ENCODE data around the gene NTN3.
A peak's percentile ranks its signal among the peaks of the same experiment; 100 is the strongest.
"Not testable (repeated sequence)": the region's sequence is repeated elsewhere in the genome, so short reads cannot be mapped to it uniquely, and the experiment has no call there.

The NTN3 gene

GRCh38 chr16:2471016-2471652 lies at the start of gene NTN3:
TSS of gene NTN3 (plus strand) at chr16:2471297. CDS start at chr16:2471702, 405 bp downstream.
- DNase-seq, result no peak

DNA sequence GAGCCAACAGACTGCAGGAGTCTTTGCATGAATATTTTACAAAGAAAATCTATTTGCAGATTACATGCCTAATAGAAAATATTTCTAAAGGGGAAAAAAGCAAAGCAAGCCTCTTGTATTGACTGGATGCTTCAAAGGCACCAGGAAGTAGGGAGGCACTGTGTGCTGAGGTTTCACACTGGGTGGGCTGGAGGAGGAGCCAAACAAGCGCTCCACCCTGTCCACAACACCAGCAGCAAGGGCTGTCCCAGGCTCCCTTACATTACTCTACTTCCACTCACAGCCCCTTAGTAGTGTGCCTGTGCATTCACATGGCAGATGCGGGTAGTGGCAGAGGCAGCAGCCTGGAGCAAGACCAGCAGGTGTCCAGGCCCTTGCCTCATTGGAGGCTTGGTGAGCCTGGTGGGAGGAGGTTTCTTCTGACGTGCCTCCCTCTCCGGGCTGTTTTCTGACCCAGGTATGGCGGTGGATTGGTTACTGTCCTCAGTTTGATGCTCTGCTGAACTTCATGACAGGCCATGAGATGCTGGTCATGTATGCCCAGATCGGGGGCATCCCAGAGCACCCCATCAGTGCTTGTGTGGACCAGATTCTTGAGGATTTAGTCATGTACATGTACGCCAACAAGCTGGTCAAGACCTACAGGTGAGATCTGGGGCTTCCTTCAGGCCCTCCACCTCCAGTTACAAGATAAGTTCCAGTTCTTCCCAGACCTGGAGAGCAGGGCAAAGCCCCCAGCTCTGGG lies 48.8 kb upstream of the NTN3 start:
- DNase-seq, result no peak

DNA sequence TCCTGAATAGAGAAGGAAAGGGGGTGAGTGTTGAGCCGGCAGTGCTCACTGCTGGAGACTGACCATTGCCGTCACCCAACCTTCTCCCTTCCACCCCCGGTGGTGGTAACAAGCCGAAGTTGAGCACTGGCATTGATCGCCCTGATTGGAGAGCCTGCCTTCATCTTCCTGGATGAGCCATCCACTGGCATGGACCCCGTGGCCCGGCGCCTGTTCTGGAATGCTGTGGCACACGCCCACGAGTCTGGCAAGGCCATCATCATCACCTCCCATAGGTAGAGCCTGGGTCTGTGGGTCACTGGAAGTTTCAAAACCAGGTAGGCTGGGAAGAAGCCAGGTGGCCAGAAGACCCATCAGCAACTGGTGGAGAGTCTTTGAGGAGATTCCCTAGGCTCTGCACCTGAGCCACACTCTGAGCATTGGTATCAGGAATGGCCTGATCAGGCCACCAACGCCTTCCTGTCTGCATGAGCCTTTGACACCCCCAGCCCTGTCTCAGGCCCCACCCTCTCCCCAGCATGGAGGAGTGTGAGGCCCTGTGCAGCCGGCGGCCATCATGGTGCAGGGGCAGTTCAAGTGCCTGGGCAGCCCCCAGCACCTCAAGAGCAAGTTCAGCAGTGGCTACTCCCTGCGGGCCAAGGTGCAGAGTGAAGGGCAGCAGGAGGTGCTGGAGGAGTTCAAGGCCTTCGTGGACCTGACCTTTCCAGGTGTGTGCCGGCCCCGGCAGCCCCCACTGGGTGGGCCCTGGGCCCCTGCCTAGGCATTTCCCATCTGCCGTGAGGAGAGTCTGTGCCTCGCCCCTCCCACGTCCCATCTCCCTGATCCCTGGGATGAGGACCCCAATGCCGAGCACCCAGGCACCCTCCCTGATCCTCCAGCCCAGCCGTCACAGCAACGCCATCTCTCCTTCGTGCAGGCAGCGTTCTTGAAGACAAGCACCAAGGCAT lies 46.8 kb upstream of the NTN3 start:
- no peak for DNase-seq

DNA sequence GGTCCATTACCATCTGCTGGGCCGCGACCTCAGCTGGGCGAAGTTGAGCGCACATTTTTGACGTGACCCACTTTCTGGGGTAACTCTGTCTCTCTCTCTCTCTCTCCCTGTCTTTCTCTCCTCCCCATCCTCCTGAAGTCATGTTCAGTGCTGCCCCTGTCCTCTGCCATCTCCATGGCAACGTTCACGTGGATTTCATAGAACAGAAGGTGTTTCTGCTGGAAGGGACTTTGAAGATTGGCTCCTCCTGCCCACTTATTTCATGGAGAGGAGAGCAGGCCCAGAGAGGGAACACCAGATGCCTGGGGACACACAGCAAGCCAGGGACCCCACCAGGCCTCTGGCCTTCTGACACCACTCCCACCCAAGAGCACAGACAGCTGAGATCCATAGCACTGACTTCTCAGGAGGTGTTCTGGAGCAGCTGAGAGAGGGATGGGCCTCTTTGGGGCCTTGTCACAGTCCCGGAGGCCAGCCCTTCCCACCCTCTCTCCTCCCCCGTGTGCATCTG lies 46.0 kb upstream of the NTN3 start:
- DNase-seq, result no peak

GRCh38 chr16:2425825-2426430 lies 45.2 kb upstream of the NTN3 start:
- DNase-seq, result no peak

DNA sequence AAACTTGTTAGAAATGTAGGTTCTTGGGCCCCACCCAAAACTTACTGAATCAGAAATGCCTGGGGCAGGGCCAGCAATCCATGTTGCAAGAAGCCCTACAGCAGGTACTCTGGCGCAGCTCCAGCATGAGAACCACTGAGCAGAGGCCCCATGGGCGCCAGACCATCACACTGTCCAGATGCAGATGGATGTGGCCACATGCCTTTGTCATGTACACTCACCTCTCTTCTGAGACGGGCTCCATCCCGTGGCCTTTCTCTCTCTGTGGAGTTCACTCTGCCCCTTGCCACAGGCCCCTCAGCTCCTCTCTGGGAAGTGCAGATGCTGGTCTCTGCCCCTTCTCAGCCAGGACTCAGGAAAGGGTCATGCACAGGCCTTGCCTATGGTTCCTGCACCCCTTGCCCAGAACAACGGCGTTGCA lies 44.1 kb upstream of the NTN3 start:
- no peak for DNase-seq

GRCh38 chr16:2427526-2427925 lies 43.6 kb upstream of the NTN3 start:
- no peak for DNase-seq

- DNase-seq, result no peak
Measured at GRCh38 chr16:2428051-2428783, 42.9 kb upstream of the NTN3 start.

DNA sequence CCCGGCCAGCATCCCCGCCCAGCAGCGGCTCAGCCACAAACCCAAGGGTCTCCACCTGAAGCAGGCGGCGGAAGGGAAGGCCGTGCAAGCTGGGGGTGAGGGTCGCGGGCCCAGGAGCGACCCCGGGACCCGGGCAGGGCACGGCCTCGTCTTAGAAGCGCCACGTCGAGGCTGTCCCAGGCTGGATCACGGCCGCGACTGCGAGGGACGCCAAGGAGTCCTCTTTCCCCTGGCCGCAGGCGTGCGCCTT lies 42.4 kb upstream of the NTN3 start:
- no peak for DNase-seq

GRCh38 chr16:2429034-2429770 lies 41.9 kb upstream of the NTN3 start, which contains the start of gene CCNF:
TSS of gene CCNF (plus strand) at chr16:2429447. CDS start at chr16:2429482, 35 bp downstream.
- peak; percentile 84 for DNase-seq

GRCh38 chr16:2429771-2430663 lies 41.1 kb upstream of the NTN3 start:
- DNase-seq, result no peak

GRCh38 chr16:2432286-2432685 lies 38.8 kb upstream of the NTN3 start:
- DNase-seq, result no peak

DNA sequence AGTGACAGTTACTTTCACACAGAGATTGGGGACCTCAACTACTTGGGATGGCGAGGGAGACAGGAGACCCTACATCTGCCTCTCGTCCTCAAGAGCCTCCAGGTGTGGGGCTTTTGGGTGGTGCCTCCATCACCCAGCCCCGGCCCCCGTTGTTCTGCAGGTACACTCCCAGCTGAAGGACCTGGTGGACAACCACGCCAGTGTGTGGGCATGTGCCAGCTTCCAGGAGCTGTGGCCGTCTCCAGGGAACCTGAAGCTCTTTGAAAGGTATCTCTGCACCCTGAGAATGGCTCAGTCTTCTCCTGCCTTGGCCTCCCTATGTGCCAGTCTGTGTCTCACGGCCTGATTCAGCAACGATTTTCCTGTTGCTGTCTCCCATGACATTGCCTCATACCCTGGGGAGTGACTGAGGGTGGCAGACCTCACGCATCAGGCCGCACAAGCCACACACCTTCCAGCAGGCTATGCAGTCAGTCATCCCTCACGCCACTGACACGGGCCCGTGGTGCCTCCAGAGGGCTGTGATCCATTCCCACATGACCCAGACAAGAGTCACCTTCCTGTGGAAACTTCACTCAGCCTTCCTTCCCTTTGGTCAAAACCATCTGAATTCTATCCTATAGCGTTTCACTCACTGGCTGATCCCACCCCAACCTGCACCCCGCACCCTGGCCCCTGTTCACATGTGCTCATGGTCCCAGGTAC lies 38.1 kb upstream of the NTN3 start:
- DNase-seq, result no peak

DNA sequence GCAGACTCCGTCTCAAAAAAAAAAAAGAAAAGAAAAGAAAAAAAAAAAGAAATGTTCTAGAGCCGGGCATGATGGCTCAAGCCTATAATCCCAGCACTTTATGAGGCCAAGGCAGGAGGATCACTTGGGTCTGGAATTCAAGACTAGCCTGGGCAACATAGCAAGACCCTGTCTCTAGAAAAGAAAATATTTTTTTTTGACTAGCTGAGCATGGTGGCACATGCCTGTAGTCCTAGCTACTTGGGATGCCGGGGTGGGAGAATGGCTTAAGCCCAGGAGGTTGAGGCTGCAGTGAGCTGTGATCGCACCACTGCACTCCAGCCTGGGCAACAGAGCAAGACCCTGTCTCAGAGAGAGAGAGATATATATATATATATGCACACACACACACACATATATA lies 35.9 kb upstream of the NTN3 start:
- not testable (repeated sequence) for DNase-seq

DNA sequence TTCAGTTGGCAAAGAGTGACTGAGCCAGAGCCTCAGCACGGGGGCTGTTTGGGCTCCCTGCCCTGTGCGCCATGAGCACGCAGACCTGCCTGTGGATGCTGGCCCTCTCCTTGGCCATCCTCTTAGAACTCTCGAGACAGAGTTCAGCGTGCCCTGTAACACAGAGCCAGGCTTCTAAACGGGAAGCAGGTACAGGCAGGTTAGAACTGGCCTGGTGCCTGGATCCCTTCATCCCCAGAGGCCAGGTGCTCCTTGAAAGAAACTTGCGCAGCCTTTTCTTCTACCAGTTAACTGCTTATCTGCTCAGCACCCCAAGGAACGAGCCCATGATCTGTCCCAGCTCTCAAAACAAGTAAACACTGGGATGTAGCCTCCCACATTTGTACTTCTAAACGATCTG lies 35.0 kb upstream of the NTN3 start:
- DNase-seq, result no peak

GRCh38 chr16:2437032-2437790 lies 33.9 kb upstream of the NTN3 start:
- no peak for DNase-seq

- DNase-seq, result no peak
Measured at GRCh38 chr16:2438121-2438520, 33.0 kb upstream of the NTN3 start.

- no peak for DNase-seq
Measured at GRCh38 chr16:2439598-2439997, 31.5 kb upstream of the NTN3 start.
